Prostate gland (tissue), 2 donors: ENCODE results near the gene TMEM208. TPM values are rescaled to one million over a fixed set of nuclear protein-coding genes. Genes with fewer than 3 reads are reported as not detected.

Experiments used
- DNase-seq: peaks from one replicate; pipeline ENCODE4 v3.0.0-alpha.2; 2019; ENCODE audit warnings: low spot score
- H3K27ac ChIP-seq, 2 donors: fragments of 200-600 bp; sonication (generic); 2 replicates each; pipeline ENCODE4 v1.5.1; 2017 to 2019
- H3K27me3 ChIP-seq: fragments of 200-600 bp; sonication (generic); replicated peaks from 2 replicates; pipeline ENCODE4 v1.5.1; 2019; ENCODE audit not compliant: insufficient read depth
- H3K36me3 ChIP-seq, 2 donors: fragments of 200-600 bp; sonication (generic); 1 replicate in 1 of 2; 2 replicates in 1 of 2; pipeline versions ENCODE4 v1.5.1 to v1.8.1; 2017 to 2019
- H3K4me1 ChIP-seq: fragments of 200-600 bp; sonication (generic); replicated peaks from 2 replicates; pipeline ENCODE4 v1.5.1; 2019
- H3K4me3 ChIP-seq, 2 donors: fragments of 200-600 bp; sonication (generic); 2 replicates each; pipeline ENCODE4 v1.5.1; 2017 to 2019
- H3K9me3 ChIP-seq: fragments of 200-600 bp; sonication (generic); 2 replicates; pipeline ENCODE4 v1.5.1; 2017
- POLR2A ChIP-seq: fragments of 450-650 bp; IDR thresholded peaks from one replicate; pipeline ENCODE4 v1.6.1; 2016; ENCODE audit warnings: antibody characterized with exemption, mild to moderate bottlenecking
- POLR2AphosphoS5 ChIP-seq: sonication (generic); formaldehyde crosslinking; IDR thresholded peaks from one replicate; pipeline ENCODE4 v1.6.1; 2017; ENCODE audit warnings: antibody characterized with exemption
- WGBS: methylation state at CpG from one replicate; pipeline ENCODE4 v1.1.5; 2018; 5-methylcytosine and 5-hydroxymethylcytosine counted together
- intact Hi-C: fragments of 100-400 bp; cut with DNase I; formaldehyde crosslinking; loops from one replicate; pipeline ENCODE4 v1.14.2; 2022
- total RNA-seq, 2 donors: library from RNA; depleted of rRNA; stranded (reverse); fragments of >200 nt; gene quantifications; one replicate each; pipeline ENCODE4 v1.1.0, GENCODE V29; 2016
- TF ChIP-seq, protein P1 (sequence below), 4 experiments: fragments of 200-600 bp in 2 of 4; fragments of 450-650 bp in 2 of 4; sonication (generic) in 2 of 4; IDR thresholded peaks; 1 replicate in 3 of 4; 2 replicates in 1 of 4; pipeline ENCODE4 v1.5.1; 2016 to 2019; ENCODE audit warnings: antibody characterized with exemption in 4 of 4, mild to moderate bottlenecking in 2 of 4, moderate library complexity in 2 of 4

The TMEM208 gene
- total RNA-seq, 2 donors from 2014 or later: 39.1 to 57.1 TPM

DNA sequence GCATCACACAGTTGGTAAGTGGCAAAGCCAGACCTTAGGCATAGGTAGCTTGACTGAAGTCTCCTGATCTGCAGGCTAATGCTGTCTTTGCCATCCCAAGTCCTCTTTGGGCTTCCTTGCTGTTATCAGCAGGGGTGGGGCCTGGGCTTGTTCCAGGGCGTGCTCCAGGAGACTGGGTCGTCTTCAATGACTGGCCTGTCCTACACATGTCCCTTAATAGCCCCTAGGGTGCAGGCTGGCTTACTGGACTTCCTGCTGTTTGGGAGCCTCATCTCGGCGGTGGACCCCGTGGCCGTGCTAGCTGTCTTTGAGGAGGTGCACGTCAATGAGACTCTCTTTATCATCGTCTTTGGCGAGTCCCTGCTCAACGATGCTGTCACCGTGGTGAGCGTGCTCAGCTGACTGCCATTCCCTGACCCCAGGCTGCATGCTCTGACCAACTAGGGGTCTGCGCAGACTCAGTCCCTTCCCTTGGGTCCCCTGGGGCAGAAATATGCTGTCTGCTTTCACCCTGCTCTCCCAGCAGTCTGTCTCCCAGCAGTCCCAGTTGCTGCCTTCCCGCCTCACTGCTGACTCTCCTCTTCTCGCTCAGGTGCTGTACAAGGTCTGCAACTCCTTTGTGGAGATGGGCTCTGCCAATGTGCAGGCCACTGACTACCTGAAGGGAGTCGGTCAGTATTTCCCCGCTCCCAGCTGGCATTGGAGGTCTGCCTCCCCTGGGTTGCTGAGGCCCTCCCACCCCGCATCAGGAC lies 28.0 kb downstream of the TMEM208 start:
- intact Hi-C loops: loop anchor here (5.0 kb wide), 1 partner anchor 142 kb away; no protein-coding TSS in a partner anchor
- H3K4me1 ChIP-seq: no peaks in the 10 kb centered on the region
- 87% methylated on average over 18 of the region's 18 CpGs for WGBS
- no peaks in the 10 kb centered on the region for H3K9me3 ChIP-seq
- TF ChIP-seq, protein P1, sequence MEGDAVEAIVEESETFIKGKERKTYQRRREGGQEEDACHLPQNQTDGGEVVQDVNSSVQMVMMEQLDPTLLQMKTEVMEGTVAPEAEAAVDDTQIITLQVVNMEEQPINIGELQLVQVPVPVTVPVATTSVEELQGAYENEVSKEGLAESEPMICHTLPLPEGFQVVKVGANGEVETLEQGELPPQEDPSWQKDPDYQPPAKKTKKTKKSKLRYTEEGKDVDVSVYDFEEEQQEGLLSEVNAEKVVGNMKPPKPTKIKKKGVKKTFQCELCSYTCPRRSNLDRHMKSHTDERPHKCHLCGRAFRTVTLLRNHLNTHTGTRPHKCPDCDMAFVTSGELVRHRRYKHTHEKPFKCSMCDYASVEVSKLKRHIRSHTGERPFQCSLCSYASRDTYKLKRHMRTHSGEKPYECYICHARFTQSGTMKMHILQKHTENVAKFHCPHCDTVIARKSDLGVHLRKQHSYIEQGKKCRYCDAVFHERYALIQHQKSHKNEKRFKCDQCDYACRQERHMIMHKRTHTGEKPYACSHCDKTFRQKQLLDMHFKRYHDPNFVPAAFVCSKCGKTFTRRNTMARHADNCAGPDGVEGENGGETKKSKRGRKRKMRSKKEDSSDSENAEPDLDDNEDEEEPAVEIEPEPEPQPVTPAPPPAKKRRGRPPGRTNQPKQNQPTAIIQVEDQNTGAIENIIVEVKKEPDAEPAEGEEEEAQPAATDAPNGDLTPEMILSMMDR (IDR thresholded peaks at IDR 0.05): no peak
- TF ChIP-seq POLR2AphosphoS5 (no peak), POLR2A (no peak)
- H3K27ac ChIP-seq: no peak overlapping the region
- no peaks in the 10 kb centered on the region for H3K27me3 ChIP-seq
- DNase-seq: no peak
- no peaks in the 10 kb centered on the region for H3K36me3 ChIP-seq
- H3K4me3 ChIP-seq: no peak overlapping the region

DNA sequence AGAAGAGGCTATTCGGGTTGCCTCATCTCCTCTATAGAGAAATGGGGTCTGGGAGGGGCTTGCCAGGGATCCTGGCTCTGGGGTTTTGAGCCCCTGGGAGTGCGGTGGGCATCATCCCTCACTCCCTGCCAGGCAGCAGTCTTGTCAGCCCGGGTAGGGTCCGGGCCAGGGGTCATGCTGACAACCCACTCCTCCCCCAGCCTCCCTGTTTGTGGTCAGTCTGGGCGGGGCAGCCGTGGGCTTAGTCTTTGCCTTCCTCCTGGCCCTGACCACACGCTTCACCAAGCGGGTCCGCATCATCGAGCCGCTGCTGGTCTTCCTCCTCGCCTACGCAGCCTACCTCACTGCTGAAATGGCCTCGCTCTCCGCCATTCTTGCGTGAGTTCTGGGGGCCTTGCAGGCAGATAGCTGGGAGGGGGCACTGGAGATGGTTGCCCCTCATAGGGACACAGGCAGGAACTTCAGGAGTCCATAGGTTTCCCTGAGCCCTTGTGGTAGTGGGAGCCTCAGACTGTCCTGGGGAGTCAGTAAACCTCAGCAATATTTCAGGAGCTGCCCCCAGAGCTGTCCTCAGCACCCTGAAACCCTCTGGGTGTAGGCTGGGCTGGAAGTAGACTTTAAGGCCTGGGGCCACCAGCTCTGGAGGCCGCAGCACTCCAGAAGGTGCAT lies 28.8 kb downstream of the TMEM208 start:
- intact Hi-C loops: loop anchor here (5.0 kb wide), 1 partner anchor 142 kb away; no protein-coding TSS in a partner anchor
- no peak overlapping the region for H3K27ac ChIP-seq
- H3K9me3 ChIP-seq: no peaks in the 10 kb centered on the region
- WGBS: 93% methylated on average over 15 of the region's 17 CpGs
- TF ChIP-seq POLR2AphosphoS5 (no peak), POLR2A (no peak)
- TF ChIP-seq, protein P1 (IDR thresholded peaks at IDR 0.05): no peak
- H3K4me3 ChIP-seq: no peak overlapping the region
- no peaks in the 10 kb centered on the region for H3K27me3 ChIP-seq
- H3K4me1 ChIP-seq: no peaks in the 10 kb centered on the region
- no peak for DNase-seq
- no peaks in the 10 kb centered on the region for H3K36me3 ChIP-seq

DNA sequence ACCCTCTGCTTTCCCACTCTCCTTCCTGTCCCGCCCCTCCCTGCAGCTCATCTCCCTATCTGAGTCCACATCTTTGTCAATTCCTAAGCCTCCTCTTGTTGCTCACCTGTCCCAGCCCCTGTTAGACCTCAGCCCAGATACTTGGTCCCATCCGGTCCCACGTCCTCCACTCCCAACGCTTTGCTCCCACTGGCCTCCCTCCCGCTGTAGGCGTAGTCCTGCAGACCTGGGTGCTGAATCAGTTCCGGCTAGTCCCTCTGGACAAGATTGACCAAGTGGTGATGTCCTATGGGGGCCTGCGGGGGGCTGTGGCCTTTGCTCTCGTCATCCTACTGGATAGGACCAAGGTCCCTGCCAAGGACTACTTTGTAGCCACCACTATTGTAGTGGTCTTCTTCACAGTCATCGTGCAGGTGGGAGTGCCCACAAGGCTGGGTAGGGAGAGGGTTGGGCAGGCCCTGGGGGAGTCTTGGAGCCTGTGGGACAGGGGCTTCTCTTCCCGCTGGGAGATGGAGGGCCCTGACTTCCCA lies 29.8 kb downstream of the TMEM208 start:
- no peaks in the 10 kb centered on the region for H3K36me3 ChIP-seq
- H3K27me3 ChIP-seq: no peaks in the 10 kb centered on the region
- intact Hi-C loops: loop anchor here (5.0 kb wide), 1 partner anchor 141 kb away; no protein-coding TSS in a partner anchor
- H3K4me3 ChIP-seq: no peak overlapping the region
- no peak for DNase-seq
- 94% methylated on average over 11 of the region's 11 CpGs for whole genome bisulfite sequencing
- H3K27ac ChIP-seq: no peak overlapping the region
- TF ChIP-seq POLR2AphosphoS5 (no peak), POLR2A (no peak)
- TF ChIP-seq, protein P1 (IDR thresholded peaks at IDR 0.05): no peak
- H3K4me1 ChIP-seq: no peaks in the 10 kb centered on the region
- H3K9me3 ChIP-seq: no peaks in the 10 kb centered on the region

DNA sequence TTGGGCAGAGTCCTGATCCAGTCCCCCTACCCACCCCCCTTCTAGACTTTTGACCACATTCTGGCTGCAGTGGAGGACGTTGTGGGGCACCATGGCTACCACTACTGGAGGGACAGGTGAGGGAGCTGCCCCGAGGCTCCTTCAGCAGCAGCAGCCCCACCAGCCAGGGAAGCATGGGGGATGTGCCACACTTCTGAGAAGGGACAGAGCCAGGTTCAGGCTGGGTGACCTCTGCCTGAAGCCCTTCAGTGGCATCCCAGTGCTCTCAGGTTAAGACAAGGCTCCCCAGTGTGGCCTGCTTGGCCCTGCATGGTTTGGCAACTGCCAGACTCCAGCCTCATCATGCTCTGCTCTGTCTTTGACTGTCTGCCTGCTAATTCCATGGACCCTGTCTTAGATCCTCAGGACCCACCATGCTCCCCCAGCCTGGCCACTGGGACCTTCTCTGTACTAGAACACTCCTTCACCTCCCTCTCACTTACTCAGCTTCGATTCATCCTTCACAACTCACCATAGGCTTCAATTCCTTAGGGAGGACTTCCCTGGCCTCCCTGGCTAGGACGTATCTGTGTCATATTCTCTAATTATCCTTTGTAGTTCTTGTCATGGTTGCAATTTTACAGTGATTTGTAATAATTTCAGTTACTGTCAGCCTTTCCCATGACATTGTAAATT lies 30.7 kb downstream of the TMEM208 start:
- intact Hi-C loops: loop anchor here (5.0 kb wide), 1 partner anchor 140 kb away; no protein-coding TSS in a partner anchor
- Histone ChIP-seq H3K9me3 (no peaks in the 10 kb centered on the region), H3K27me3 (no peaks in the 10 kb centered on the region), H3K4me3 (no peak overlapping the region), H3K4me1 (no peaks in the 10 kb centered on the region), H3K27ac (no peak overlapping the region), H3K36me3 (no peaks in the 10 kb centered on the region)
- TF ChIP-seq, protein P1 (IDR thresholded peaks at IDR 0.05): no peak
- TF ChIP-seq POLR2A: no peak
- TF ChIP-seq POLR2AphosphoS5: no peak
- no peak for DNase-seq
- 75% methylated on average over 4 of the region's 4 CpGs for WGBS
